H9 (cell line): ENCODE measurements around the gene ATL1. TPM values are rescaled to one million over a fixed set of nuclear protein-coding genes. Genes with fewer than 3 reads are reported as not detected.

Source experiments
- DNase-seq: peaks from one replicate; pipeline ENCODE4 v3.0.0-alpha.2; 2017
- H2AFZ ChIP-seq: one replicate; pipeline ENCODE4 v1.6.1; 2013; ENCODE audit warnings: mild to moderate bottlenecking, low read length, control low read depth, moderate library complexity
- H2AK5ac ChIP-seq: 2 replicates; pipeline ENCODE4 v1.6.1; 2013; ENCODE audit warnings: low read length, control low read depth, mixed read lengths; ENCODE audit not compliant: insufficient read length
- H2BK120ac ChIP-seq: one replicate; pipeline ENCODE4 v1.6.1; 2013; ENCODE audit warnings: low read depth, mild to moderate bottlenecking, low read length, control low read depth, inconsistent platforms; ENCODE audit not compliant: poor library complexity, severe bottlenecking
- H2BK12ac ChIP-seq: 2 replicates; pipeline ENCODE4 v1.6.1; 2013; ENCODE audit warnings: low read length, control low read depth, mixed read lengths, low read depth; ENCODE audit not compliant: insufficient read length
- H2BK15ac ChIP-seq: 2 replicates; pipeline ENCODE4 v1.6.1; 2013; ENCODE audit warnings: low read depth, low read length, control low read depth
- H2BK20ac ChIP-seq: one replicate; pipeline ENCODE4 v1.6.1; 2013; ENCODE audit warnings: low read depth, mild to moderate bottlenecking, low read length, control low read depth, inconsistent platforms; ENCODE audit not compliant: poor library complexity, severe bottlenecking
- H2BK5ac ChIP-seq: 2 replicates; pipeline ENCODE4 v1.6.1; 2013; ENCODE audit warnings: low read length, control low read depth, mixed read lengths; ENCODE audit not compliant: insufficient read length
- H3K14ac ChIP-seq: 2 replicates; pipeline ENCODE4 v1.6.1; 2013; ENCODE audit warnings: low read length, control low read depth; ENCODE audit not compliant: insufficient read depth
- H3K18ac ChIP-seq: 2 replicates; pipeline ENCODE4 v1.6.1; 2013; ENCODE audit warnings: low read depth, mild to moderate bottlenecking, mixed read lengths, low read length, control low read depth; ENCODE audit not compliant: insufficient read length
- H3K23ac ChIP-seq: 2 replicates; pipeline ENCODE4 v1.6.1; 2013; ENCODE audit warnings: low read length, control low read depth, mixed read lengths, low read depth; ENCODE audit not compliant: insufficient read length
- H3K23me2 ChIP-seq: 2 replicates; pipeline ENCODE4 v1.6.1; 2013; ENCODE audit warnings: low read depth, mild to moderate bottlenecking, mixed read lengths, low read length, control low read depth; ENCODE audit not compliant: insufficient read length, poor library complexity, severe bottlenecking
- H3K27ac ChIP-seq: 2 replicates; pipeline ENCODE4 v1.5.1; 2013; ENCODE audit warnings: low read length, control low read depth, mixed read lengths, low read depth; ENCODE audit not compliant: insufficient read length
- H3K27me3 ChIP-seq: 2 replicates; pipeline ENCODE4 v1.6.1; 2013; ENCODE audit warnings: low read length, control low read depth, inconsistent platforms; ENCODE audit not compliant: insufficient read depth
- H3K4ac ChIP-seq: 2 replicates; pipeline ENCODE4 v1.6.1; 2013; ENCODE audit warnings: low read depth, mild to moderate bottlenecking, control low read depth, inconsistent platforms, low read length, moderate library complexity
- H3K4me1 ChIP-seq: 2 replicates; pipeline ENCODE4 v1.6.1; 2013; ENCODE audit warnings: low read length, control low read depth, inconsistent platforms; ENCODE audit not compliant: insufficient read depth
- H3K4me2 ChIP-seq: 2 replicates; pipeline ENCODE4 v1.6.1; 2013; ENCODE audit warnings: low read length, control low read depth, mixed read lengths; ENCODE audit not compliant: insufficient read length, insufficient read depth
- H3K56ac ChIP-seq: 2 replicates; pipeline ENCODE4 v1.6.1; 2013; ENCODE audit warnings: low read depth, mild to moderate bottlenecking, mixed read lengths, low read length, control low read depth; ENCODE audit not compliant: insufficient read length
- H3K79me1 ChIP-seq: 2 replicates; pipeline ENCODE4 v1.6.1; 2013; ENCODE audit warnings: low read depth, mild to moderate bottlenecking, moderate library complexity, low read length, control low read depth, inconsistent platforms; ENCODE audit not compliant: insufficient read depth, poor library complexity, severe bottlenecking
- H3K79me2 ChIP-seq: 2 replicates; pipeline ENCODE4 v1.6.1; 2013; ENCODE audit warnings: low read length, control low read depth, inconsistent platforms; ENCODE audit not compliant: insufficient read depth
- H3K9ac ChIP-seq: 2 replicates; pipeline ENCODE4 v1.6.1; 2013; ENCODE audit warnings: low read length, control low read depth, mixed read lengths; ENCODE audit not compliant: insufficient read length; ENCODE audit errors: extremely low read depth
- H3K9me3 ChIP-seq: one replicate; pipeline ENCODE4 v1.6.1; 2013; ENCODE audit warnings: low read depth, low read length, inconsistent platforms; ENCODE audit not compliant: control insufficient read depth
- H3T11ph ChIP-seq: one replicate; pipeline ENCODE4 v1.6.1; 2013; ENCODE audit warnings: mild to moderate bottlenecking, low read length, control low read depth, inconsistent platforms
- H4K20me1 ChIP-seq: one replicate; pipeline ENCODE4 v1.6.1; 2013; ENCODE audit not compliant: control insufficient read depth, insufficient read length, insufficient read depth
- H4K5ac ChIP-seq: 2 replicates; pipeline ENCODE4 v1.6.1; 2013; ENCODE audit warnings: low read depth, mild to moderate bottlenecking, mixed read lengths, low read length, control low read depth; ENCODE audit not compliant: insufficient read length
- H4K8ac ChIP-seq: replicated peaks from 2 replicates; pipeline ENCODE4 v1.6.1; 2013; ENCODE audit warnings: low read length, control low read depth, mixed read lengths, low read depth; ENCODE audit not compliant: insufficient read length
- H4K91ac ChIP-seq: 2 replicates; pipeline ENCODE4 v1.6.1; 2013; ENCODE audit warnings: low read depth, mild to moderate bottlenecking, moderate library complexity, mixed read lengths, low read length, control low read depth; ENCODE audit not compliant: insufficient read length
- H3K27ac Mint-ChIP-seq, 3 experiments: 2 replicates in 2 of 3; 3 replicates in 1 of 3; pipeline ENCODE4 v1.8.0; 2020 to 2021; ENCODE audit warnings: mixed read lengths in 3 of 3, mild to moderate bottlenecking in 1 of 3, moderate library complexity in 1 of 3
- H3K27me3 Mint-ChIP-seq: 2 replicates; pipeline ENCODE4 v1.8.0; 2021; ENCODE audit warnings: low read depth, mild to moderate bottlenecking, moderate library complexity, mixed read lengths
- H3K36me3 Mint-ChIP-seq, 3 experiments: 2 replicates in 2 of 3; 3 replicates in 1 of 3; pipeline ENCODE4 v1.8.0; 2020 to 2021; ENCODE audit warnings: low read depth in 3 of 3, mixed read lengths in 3 of 3; ENCODE audit not compliant: insufficient read depth in 1 of 3
- H3K4me1 Mint-ChIP-seq, 2 experiments: 2 replicates each; pipeline ENCODE4 v1.8.0; 2020; ENCODE audit warnings: mixed read lengths in 2 of 2
- H3K4me3 Mint-ChIP-seq, 2 experiments: 2 replicates in 1 of 2; 3 replicates in 1 of 2; pipeline ENCODE4 v1.8.0; 2020 to 2021; ENCODE audit warnings: mild to moderate bottlenecking in 2 of 2, mixed read lengths in 2 of 2, moderate library complexity in 1 of 2
- H3K9me3 Mint-ChIP-seq, 2 experiments: 2 replicates in 1 of 2; 3 replicates in 1 of 2; pipeline ENCODE4 v1.8.0; 2020; ENCODE audit warnings: mild to moderate bottlenecking in 2 of 2, mixed read lengths in 2 of 2, moderate library complexity in 1 of 2
- CTCF ChIP-seq: fragments of 200-600 bp; sonication (generic); conservative IDR thresholded peaks from 3 replicates; pipeline ENCODE4 v1.8.0; 2021; ENCODE audit warnings: antibody characterized with exemption, mild to moderate bottlenecking
- WGBS: extraction: QIAGEN DNeasy Blood & Tissue Kit; methylation state at CpG from one replicate; pipeline ENCODE4 v1.1.7; 2013; ENCODE audit warnings: missing lambda C conversion rate, low lambda C conversion rate, mixed read lengths; ENCODE audit not compliant: insufficient read length; ENCODE audit errors: extremely low coverage; 5-methylcytosine and 5-hydroxymethylcytosine counted together
- total RNA-seq: library from RNA; stranded (reverse); gene quantifications from 2 replicates; pipeline ENCODE4 v1.2.1, GENCODE V29; 2021

Gene ATL1
- total RNA-seq, 1 experiment from 2014 or later, result 3.0 TPM

GRCh38 chr14:50573862-50574261 lies 13.9 kb downstream of the ATL1 start:
- Histone ChIP-seq H3K4me1 (no peaks in the 10 kb centered on the region), H4K5ac (no peak overlapping the region), H4K20me1 (no peaks in the 10 kb centered on the region), H4K91ac (no peak overlapping the region), H2BK120ac (no peak overlapping the region), H3K4me2 (no peak overlapping the region), H3K56ac (no peak overlapping the region), H3K79me2 (no peaks in the 10 kb centered on the region), H3K4ac (no peak overlapping the region), H4K8ac (no peak overlapping the region), H3K9me3 (no peaks in the 10 kb centered on the region), H3K9ac (no peak overlapping the region), H3K79me1 (no peaks in the 10 kb centered on the region), H3K23me2 (no peaks in the 10 kb centered on the region), H3K27ac (no peak overlapping the region), H2BK12ac (no peak overlapping the region), H2BK5ac (no peak overlapping the region), H3K23ac (no peak overlapping the region), H2AK5ac (no peak overlapping the region), H2BK20ac (no peak overlapping the region), H3K27me3 (no peaks in the 10 kb centered on the region), H3K14ac (no peak overlapping the region), H2BK15ac (no peak overlapping the region), H3T11ph (no peak overlapping the region), H3K18ac (no peak overlapping the region), H2AFZ (no peak overlapping the region)
- Mint-ChIP-seq H3K27me3 (no peaks in the 10 kb centered on the region; the same call in 1 of the 2 replicates), H3K4me1 (peaks cover under 1% of the 10 kb centered on the region in 2 experiments; a peak in 2 of 4 replicates), H3K4me3 (no peak overlapping the region), H3K36me3 (peaks cover 2 to 15% (median 4%) of the 10 kb centered on the region in 3 experiments; a peak in 6 of 7 replicates), H3K9me3 (peaks cover 14 to 15% of the 10 kb centered on the region in 2 experiments), H3K27ac (no peak overlapping the region)
- TF ChIP-seq CTCF, result no peak
- no peak for DNase-seq
- no CpG with 5 or more reads among the region's 2 CpGs for WGBS
